IMR-90 (cell line): ENCODE data around the gene CYP46A1. TPM values are rescaled to one million over a fixed set of nuclear protein-coding genes. Genes with fewer than 3 reads are reported as not detected.

Experiments
- ATAC-seq: fragments of 200-7000 bp; cut with Tn5 transposase; 2 replicates; pipeline ENCODE4 v1.9.1; 2020; ENCODE audit warnings: low read depth, mild to moderate bottlenecking, moderate library complexity
- BruUV-seq: library from RNA; stranded (reverse); fragments of 400-500 nt; replicated peaks from 2 replicates; lab custom pipeline; 2021; lab: Mats Ljungman, UMichigan
- CTCF ChIA-PET: fragments of 300-600 bp; formaldehyde crosslinking; extraction: SDS; loops from one replicate; lab custom pipeline; 2021; ENCODE audit warnings: antibody characterized with exemption; lab: Yijun Ruan, JAX
- POLR2A ChIA-PET: fragments of 300-600 bp; sonication (Branson Sonifier 250); formaldehyde crosslinking; loops from one replicate; lab custom pipeline; 2022; ENCODE audit warnings: antibody characterized with exemption; ENCODE audit not compliant: unreplicated experiment; lab: Charles Lee
- DNase-seq: peaks from one replicate; pipeline ENCODE4 v3.0.0; 2013
- H2AFZ ChIP-seq: replicated peaks from 2 replicates; pipeline ENCODE3; 2013; ENCODE audit warnings: low read length, mild to moderate bottlenecking; ENCODE audit not compliant: poor library complexity
- H2AK5ac ChIP-seq: 2 replicates; pipeline ENCODE4 v1.6.1; 2013; ENCODE audit warnings: low read depth, low read length, inconsistent platforms
- H2AK9ac ChIP-seq: replicated peaks from 2 replicates; pipeline ENCODE3; 2013; ENCODE audit warnings: mild to moderate bottlenecking, low read depth, low read length, moderate library complexity; ENCODE audit not compliant: poor library complexity
- H2BK120ac ChIP-seq: 2 replicates; pipeline ENCODE4 v1.6.1; 2013; ENCODE audit warnings: low read depth, low read length, inconsistent platforms
- H2BK15ac ChIP-seq: 3 replicates; pipeline ENCODE4 v1.6.1; 2013; ENCODE audit warnings: low read depth, low read length, inconsistent platforms
- H2BK20ac ChIP-seq: 2 replicates; pipeline ENCODE4 v1.6.1; 2013; ENCODE audit warnings: low read depth, mild to moderate bottlenecking, inconsistent platforms, low read length, moderate library complexity
- H2BK5ac ChIP-seq: 2 replicates; pipeline ENCODE4 v1.6.1; 2013; ENCODE audit warnings: mild to moderate bottlenecking, low read depth, low read length, inconsistent platforms; ENCODE audit not compliant: poor library complexity, severe bottlenecking
- H3K14ac ChIP-seq: replicated peaks from 2 replicates; pipeline ENCODE4 v1.6.1; 2013; ENCODE audit warnings: low read depth, low read length, inconsistent platforms
- H3K18ac ChIP-seq: 2 replicates; pipeline ENCODE4 v1.6.1; 2013; ENCODE audit warnings: low read depth, low read length, control low read depth
- H3K23ac ChIP-seq: 2 replicates; pipeline ENCODE4 v1.6.1; 2013; ENCODE audit warnings: low read depth, low read length, inconsistent platforms
- H3K27ac ChIP-seq: 2 replicates; pipeline ENCODE4 v1.5.1; 2013; ENCODE audit warnings: mild to moderate bottlenecking, control low read depth, low read length; ENCODE audit not compliant: insufficient read depth
- H3K27me3 ChIP-seq: 2 replicates; pipeline ENCODE4 v1.6.1; 2013; ENCODE audit warnings: low read length; ENCODE audit not compliant: control insufficient read depth, insufficient read depth
- H3K36me3 ChIP-seq: 2 replicates; pipeline ENCODE4 v1.6.1; 2013; ENCODE audit warnings: low read length, mixed read lengths; ENCODE audit not compliant: control insufficient read depth, insufficient read depth
- H3K4ac ChIP-seq: 2 replicates; pipeline ENCODE4 v1.6.1; 2013; ENCODE audit warnings: low read depth, low read length, inconsistent platforms
- H3K4me1 ChIP-seq: 2 replicates; pipeline ENCODE4 v1.6.1; 2013; ENCODE audit warnings: low read length, mixed read lengths; ENCODE audit not compliant: control insufficient read depth, insufficient read depth
- H3K4me2 ChIP-seq: 2 replicates; pipeline ENCODE4 v1.6.1; 2013; ENCODE audit warnings: low read depth, mild to moderate bottlenecking, control low read depth, low read length, moderate library complexity
- H3K4me3 ChIP-seq: 2 replicates; pipeline ENCODE4 v1.5.1; 2013; ENCODE audit warnings: low read depth, mild to moderate bottlenecking, control low read depth, low read length, moderate library complexity; ENCODE audit not compliant: insufficient read depth
- H3K56ac ChIP-seq: 2 replicates; pipeline ENCODE4 v1.6.1; 2013; ENCODE audit warnings: low read length, inconsistent platforms; ENCODE audit not compliant: insufficient read depth; ENCODE audit errors: extremely low read depth
- H3K79me1 ChIP-seq, 2 experiments: 2 replicates each; pipeline ENCODE4 v1.6.1; 2013; ENCODE audit warnings: low read length in 2 of 2, inconsistent platforms in 1 of 2, low read depth in 1 of 2
- H3K9ac ChIP-seq: 2 replicates; pipeline ENCODE4 v1.6.1; 2013; ENCODE audit warnings: low read depth, low read length, control low read depth
- H3K9me1 ChIP-seq: 2 replicates; pipeline ENCODE4 v1.6.1; 2013; ENCODE audit warnings: low read length, inconsistent platforms; ENCODE audit not compliant: insufficient read depth
- H3K9me3 ChIP-seq: 2 replicates; pipeline ENCODE4 v1.6.1; 2013; ENCODE audit warnings: low read length; ENCODE audit not compliant: control insufficient read depth, insufficient read depth
- H4K20me1 ChIP-seq: 2 replicates; pipeline ENCODE4 v1.6.1; 2013; ENCODE audit warnings: low read length, inconsistent platforms; ENCODE audit not compliant: insufficient read depth
- H4K5ac ChIP-seq: 2 replicates; pipeline ENCODE4 v1.6.1; 2013; ENCODE audit warnings: mild to moderate bottlenecking, low read depth, low read length, control low read depth
- H4K8ac ChIP-seq, 2 experiments: 2 replicates each; pipeline ENCODE4 v1.6.1; 2013; ENCODE audit warnings: low read depth in 2 of 2, low read length in 2 of 2, control low read depth in 1 of 2, inconsistent platforms in 1 of 2
- H4K91ac ChIP-seq: 2 replicates; pipeline ENCODE4 v1.6.1; 2013; ENCODE audit warnings: low read depth, low read length, inconsistent platforms; ENCODE audit not compliant: insufficient read depth
- CEBPB ChIP-seq: IDR thresholded peaks from 2 replicates; pipeline ENCODE4 v1.6.1; 2012; ENCODE audit warnings: low read depth, low read length, improper control_type of control experiment
- CHD1 ChIP-seq: IDR thresholded peaks from 2 replicates; pipeline ENCODE4 v1.6.1; 2012; ENCODE audit warnings: low read depth, low read length, improper control_type of control experiment
- FOS ChIP-seq: fragments of 150-350 bp; IDR thresholded peaks from 2 replicates; pipeline ENCODE4 v1.6.1; 2016; ENCODE audit warnings: low read depth, low read length
- MAZ ChIP-seq: IDR thresholded peaks from 2 replicates; pipeline ENCODE4 v1.6.1; 2012; ENCODE audit warnings: low read depth, mild to moderate bottlenecking, low read length, improper control_type of control experiment, moderate library complexity, borderline replicate concordance
- NFE2L2 ChIP-seq: fragments of 150-350 bp; IDR thresholded peaks from 2 replicates; pipeline ENCODE4 v1.6.1; 2016; ENCODE audit warnings: low read depth, mild to moderate bottlenecking, low read length
- POLR2A ChIP-seq: IDR thresholded peaks from 2 replicates; pipeline ENCODE4 v1.6.1; 2012; ENCODE audit warnings: mild to moderate bottlenecking, low read depth, low read length
- RAD21 ChIP-seq: IDR thresholded peaks from 2 replicates; pipeline ENCODE4 v1.6.1; 2012; ENCODE audit warnings: low read length, improper control_type of control experiment
- RCOR1 ChIP-seq: IDR thresholded peaks from 2 replicates; pipeline ENCODE4 v1.6.1; 2012; ENCODE audit warnings: mild to moderate bottlenecking, low read length, improper control_type of control experiment; ENCODE audit not compliant: insufficient replicate concordance
- RFX5 ChIP-seq: IDR thresholded peaks from 2 replicates; pipeline ENCODE4 v1.8.0; 2012; ENCODE audit warnings: low read depth, mild to moderate bottlenecking, low read length, moderate library complexity
- SMC3 ChIP-seq: fragments of 150-350 bp; IDR thresholded peaks from 2 replicates; pipeline ENCODE4 v1.6.1; 2016; ENCODE audit warnings: low read depth, mild to moderate bottlenecking, antibody characterized with exemption, low read length, moderate library complexity
- WGBS, 2 experiments: methylation state at CpG; one replicate each; pipeline versions ENCODE4 v1.1.5 to v1.1.7; 2013; ENCODE audit warnings: missing lambda C conversion rate in 2 of 2; ENCODE audit not compliant: insufficient read length in 1 of 2; ENCODE audit errors: extremely low coverage in 2 of 2; 5-methylcytosine and 5-hydroxymethylcytosine counted together
- dilution Hi-C: fragments of 300-500 bp; cut with HindIII; formaldehyde crosslinking; loops from one replicate; pipeline ENCODE4 v1.14.3; 2018; ENCODE audit warnings: low sequenced_read_pairs; ENCODE audit not compliant: unreplicated experiment
- in situ Hi-C: fragments of 300-500 bp; cut with MboI; formaldehyde crosslinking; loops from 3 replicates; pipeline ENCODE4 v1.14.3; 2019; ENCODE audit warnings: low sequenced_read_pairs, inconsistent platforms, mixed read lengths
- intact Hi-C: fragments of 100-400 bp; cut with micrococcal nuclease; formaldehyde crosslinking; loops from 2 replicates; pipeline ENCODE4 v1.10.0; 2022
- polyA plus RNA-seq, 3 experiments: library from polyadenylated mRNA; depleted of rRNA; stranded (reverse); fragments of >200 nt; gene quantifications; 2 replicates each; pipeline ENCODE4 v1.2.3, GENCODE V29; 2012; ENCODE audit warnings: low replicate concordance in 1 of 3
- total RNA-seq: library from RNA; depleted of rRNA; stranded (reverse); fragments of >200 nt; gene quantifications from 2 replicates; pipeline ENCODE4 v1.2.3, GENCODE V29; 2012
- TF ChIP-seq, protein P1 (sequence below): fragments of 150-350 bp; IDR thresholded peaks from 2 replicates; pipeline ENCODE4 v1.6.1; 2016; ENCODE audit warnings: low read depth, mild to moderate bottlenecking, low read length, moderate library complexity, borderline replicate concordance

The CYP46A1 gene
- total and polyA plus RNA-seq, 2 of the 4 experiments (the other 2 are of a cell fraction): 0.18 to 0.31 TPM

DNA sequence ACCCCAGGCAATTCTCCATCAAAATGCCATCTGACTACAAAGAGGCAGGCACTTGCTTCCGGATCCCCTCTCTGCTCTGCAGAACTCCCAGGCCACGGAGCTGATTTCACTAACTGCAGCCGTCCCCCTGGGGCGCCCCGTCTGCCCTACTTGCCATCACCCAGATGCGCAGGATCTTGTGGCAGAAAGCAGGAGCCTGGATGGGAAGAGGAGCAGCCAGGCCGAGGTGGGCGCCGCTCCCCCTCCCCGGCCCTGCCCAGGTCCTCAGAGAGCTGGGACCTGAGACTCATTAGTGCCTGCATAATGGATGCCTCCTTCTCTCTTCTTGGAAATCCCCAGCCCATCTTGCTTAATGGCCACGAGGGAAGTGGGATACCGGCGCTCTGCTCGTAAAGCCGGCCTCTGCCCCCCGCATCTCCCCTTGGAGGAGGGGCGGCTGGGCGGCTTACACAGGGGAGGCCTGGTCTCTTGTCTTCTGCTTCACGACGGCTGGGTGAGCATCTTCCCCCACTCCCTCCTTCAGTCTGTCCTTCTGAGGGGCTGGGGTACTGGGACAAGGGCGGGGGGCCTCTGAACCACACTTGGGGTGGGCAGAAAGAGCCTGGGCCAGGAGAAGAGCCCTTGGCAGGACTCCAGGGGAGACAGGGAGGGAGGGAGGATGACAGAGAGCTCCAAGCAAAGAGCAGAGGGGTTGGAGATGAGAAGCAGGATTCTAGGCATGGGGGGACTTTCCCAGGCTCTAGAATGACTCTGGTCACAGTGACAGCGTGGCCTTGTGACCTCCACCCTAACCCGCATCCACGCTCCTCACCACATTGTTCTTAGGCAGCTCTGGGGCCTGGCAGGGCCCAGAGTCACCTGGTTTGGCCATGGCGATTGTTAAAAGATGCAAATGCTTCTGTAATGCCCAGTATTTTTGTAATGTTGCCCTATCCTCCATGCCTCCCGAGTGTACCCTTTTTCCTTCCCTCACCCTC, 89.7 kb downstream of the CYP46A1 start:
- Histone ChIP-seq H3K56ac (no peak overlapping the region), H3K79me1 (no peaks in the 10 kb centered on the region), H2AK5ac (peak overlapping the region; percentile 64; the same call in 1 of the 2 replicates), H2BK120ac (no peak overlapping the region; the same call in 1 of the 2 replicates), H2BK20ac (no peak overlapping the region), H2BK15ac (no peak overlapping the region), H3K9me3 (peaks cover 4% of the 10 kb centered on the region; the same call in 1 of the 2 replicates), H3K4me2 (no peak overlapping the region), H3K14ac (no peak overlapping the region), H3K4me1 (peaks cover 6% of the 10 kb centered on the region; the same call in 1 of the 2 replicates), H3K23ac (no peak overlapping the region), H3K27ac (no peak overlapping the region), H3K9me1 (peaks cover 8% of the 10 kb centered on the region), H3K27me3 (no peaks in the 10 kb centered on the region), H3K4me3 (no peak overlapping the region), H2AFZ (peak overlapping the region; percentile 36), H2AK9ac (no peak overlapping the region), H2BK5ac (no peak overlapping the region), H4K8ac (no peak overlapping the region), H4K91ac (no peak overlapping the region; the same call in 1 of the 2 replicates), H4K5ac (no peak overlapping the region), H3K9ac (no peak overlapping the region), H3K4ac (0 out of 2 replicates have a peak overlapping the region, but pooled peaks have one; percentile 23), H3K18ac (no peak overlapping the region), H3K36me3 (no peaks in the 10 kb centered on the region), H4K20me1 (no peaks in the 10 kb centered on the region)
- 85% methylated on average over 4 of the region's 26 CpGs; no CpG with 5 or more reads in 1 of the 2 experiments for WGBS, 2 experiments
- BruUV-seq: no TSS peak
- DNase-seq (no peak), ATAC-seq (peak; percentile 9; the same call in 1 of the 2 replicates)
- dilution Hi-C loops (no loop called here), in situ Hi-C loops (no loop called here), intact Hi-C loops (no loop called here)
- POLR2A ChIA-PET: no interaction called here
- TF ChIP-seq FOS: no peak
- TF ChIP-seq CEBPB: no peak
- no peak for TF ChIP-seq RCOR1
- TF ChIP-seq MAZ: no peak
- TF ChIP-seq CHD1: no peak
- no peak for TF ChIP-seq POLR2A
- no peak for TF ChIP-seq RFX5
- no peak for TF ChIP-seq RAD21
- TF ChIP-seq SMC3: no peak
- TF ChIP-seq, protein P1, sequence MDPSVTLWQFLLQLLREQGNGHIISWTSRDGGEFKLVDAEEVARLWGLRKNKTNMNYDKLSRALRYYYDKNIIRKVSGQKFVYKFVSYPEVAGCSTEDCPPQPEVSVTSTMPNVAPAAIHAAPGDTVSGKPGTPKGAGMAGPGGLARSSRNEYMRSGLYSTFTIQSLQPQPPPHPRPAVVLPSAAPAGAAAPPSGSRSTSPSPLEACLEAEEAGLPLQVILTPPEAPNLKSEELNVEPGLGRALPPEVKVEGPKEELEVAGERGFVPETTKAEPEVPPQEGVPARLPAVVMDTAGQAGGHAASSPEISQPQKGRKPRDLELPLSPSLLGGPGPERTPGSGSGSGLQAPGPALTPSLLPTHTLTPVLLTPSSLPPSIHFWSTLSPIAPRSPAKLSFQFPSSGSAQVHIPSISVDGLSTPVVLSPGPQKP: no peak
- no peak for TF ChIP-seq NFE2L2
- CTCF ChIA-PET: no interaction called here
